Activated CD4-positive, alpha-beta T cell treated with anti-CD3 and anti-CD28 coated beads for 1 hour (primary cell): ENCODE data around the gene GPRASP3.
"Not testable (repeated sequence)": the region's sequence is repeated elsewhere in the genome, so short reads cannot be mapped to it uniquely, and the experiment has no call there.

ENCODE experiments used
- DNase-seq: peaks from one replicate; pipeline ENCODE4 v3.0.0-alpha.2; 2020

GPRASP3 gene, protein sequence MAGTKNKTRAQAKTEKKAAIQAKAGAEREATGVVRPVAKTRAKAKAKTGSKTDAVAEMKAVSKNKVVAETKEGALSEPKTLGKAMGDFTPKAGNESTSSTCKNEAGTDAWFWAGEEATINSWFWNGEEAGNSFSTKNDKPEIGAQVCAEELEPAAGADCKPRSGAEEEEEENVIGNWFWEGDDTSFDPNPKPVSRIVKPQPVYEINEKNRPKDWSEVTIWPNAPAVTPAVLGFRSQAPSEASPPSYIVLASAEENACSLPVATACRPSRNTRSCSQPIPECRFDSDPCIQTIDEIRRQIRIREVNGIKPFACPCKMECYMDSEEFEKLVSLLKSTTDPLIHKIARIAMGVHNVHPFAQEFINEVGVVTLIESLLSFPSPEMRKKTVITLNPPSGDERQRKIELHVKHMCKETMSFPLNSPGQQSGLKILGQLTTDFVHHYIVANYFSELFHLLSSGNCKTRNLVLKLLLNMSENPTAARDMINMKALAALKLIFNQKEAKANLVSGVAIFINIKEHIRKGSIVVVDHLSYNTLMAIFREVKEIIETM

DNA sequence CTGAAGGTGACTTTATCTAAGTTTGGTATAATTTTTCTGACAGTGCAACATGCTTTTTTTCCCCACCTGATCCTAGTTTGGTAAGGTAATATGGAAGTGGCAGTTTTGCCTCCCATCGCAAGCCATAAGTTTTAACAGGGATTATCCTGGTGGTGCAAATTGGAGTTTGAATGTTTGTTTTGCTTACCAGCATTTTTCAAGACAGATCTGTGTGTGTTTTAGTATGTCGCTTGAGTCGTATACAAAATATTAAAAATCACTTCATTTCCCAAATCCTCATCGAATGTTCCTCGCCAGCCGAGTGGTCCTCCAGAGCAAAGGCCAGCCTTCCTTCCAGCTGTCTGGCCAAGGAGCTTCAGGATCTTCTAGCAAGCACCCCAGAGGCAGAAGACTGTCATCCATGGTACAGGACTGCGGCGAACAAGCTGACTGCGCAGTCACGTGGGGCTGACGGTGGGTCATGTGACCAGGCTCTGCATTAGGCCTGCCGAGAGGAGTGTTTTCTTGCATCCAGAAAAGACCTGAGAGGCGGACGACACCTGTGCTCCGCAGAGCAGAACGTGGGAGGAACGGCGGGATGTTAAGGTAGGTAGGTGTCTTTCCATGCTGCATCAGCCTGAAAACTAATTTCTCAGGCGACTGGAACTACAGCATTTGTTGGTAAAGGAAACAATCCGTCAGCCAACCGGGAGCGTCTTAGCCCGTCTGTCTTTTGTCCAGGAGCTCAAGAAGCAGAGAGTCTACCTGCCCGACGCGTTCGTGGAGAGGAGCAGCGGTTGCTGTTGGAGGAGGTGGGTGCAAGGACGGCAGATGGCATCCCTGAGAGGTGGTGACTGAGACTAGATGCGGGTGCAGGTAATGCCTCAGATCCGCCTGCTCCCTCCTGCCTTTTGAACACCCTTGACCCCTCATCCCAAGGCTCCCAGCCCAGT, at the start of gene GPRASP3:
Gene GPRASP3, plus strand, starts transcription at position 507 of the 932 bp plus-strand sequence. CDS start 28,253 bp downstream, outside the sequence.
- peak; percentile 45 for DNase-seq

DNA sequence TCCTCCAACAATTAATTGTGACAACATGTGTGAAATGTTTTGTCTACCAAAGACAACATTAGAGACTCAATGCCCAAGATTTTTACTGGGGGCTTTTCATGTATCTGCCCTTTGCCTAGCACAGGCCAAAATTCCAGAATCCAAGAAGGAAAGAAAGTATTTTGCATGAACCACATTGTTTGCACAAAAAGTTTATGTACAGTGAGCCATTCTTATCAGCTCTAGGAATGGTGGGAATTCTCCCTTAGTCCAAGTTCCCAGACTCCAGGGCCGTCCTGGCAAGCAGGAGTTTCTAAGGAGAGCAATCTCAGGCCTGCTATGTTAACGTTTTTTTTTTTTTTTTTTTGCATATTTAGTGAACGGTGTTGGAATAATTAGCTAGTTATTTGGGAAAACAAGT, 47.7 kb upstream of the GPRASP3 start:
- no peak for DNase-seq

DNA sequence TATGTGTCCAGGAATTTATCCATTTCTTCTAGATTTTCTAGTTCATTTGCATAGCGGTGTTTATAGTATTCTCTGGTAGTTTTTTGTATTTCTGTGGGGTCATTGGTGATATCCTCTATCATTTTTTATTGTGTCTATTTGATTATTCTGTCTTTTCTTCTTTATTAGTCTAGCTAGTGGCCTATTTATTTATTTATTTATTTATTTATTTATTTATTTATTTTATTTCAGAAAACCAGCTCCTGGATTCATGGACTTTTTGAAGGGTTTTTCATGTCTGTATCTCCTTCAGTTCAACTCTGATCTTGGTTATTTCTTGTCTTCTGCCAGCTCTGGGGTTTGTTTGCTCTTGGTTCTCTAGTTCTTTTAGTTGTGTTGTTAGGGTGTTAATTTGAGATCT, 43.1 kb upstream of the GPRASP3 start:
- DNase-seq = not testable (repeated sequence)

DNA sequence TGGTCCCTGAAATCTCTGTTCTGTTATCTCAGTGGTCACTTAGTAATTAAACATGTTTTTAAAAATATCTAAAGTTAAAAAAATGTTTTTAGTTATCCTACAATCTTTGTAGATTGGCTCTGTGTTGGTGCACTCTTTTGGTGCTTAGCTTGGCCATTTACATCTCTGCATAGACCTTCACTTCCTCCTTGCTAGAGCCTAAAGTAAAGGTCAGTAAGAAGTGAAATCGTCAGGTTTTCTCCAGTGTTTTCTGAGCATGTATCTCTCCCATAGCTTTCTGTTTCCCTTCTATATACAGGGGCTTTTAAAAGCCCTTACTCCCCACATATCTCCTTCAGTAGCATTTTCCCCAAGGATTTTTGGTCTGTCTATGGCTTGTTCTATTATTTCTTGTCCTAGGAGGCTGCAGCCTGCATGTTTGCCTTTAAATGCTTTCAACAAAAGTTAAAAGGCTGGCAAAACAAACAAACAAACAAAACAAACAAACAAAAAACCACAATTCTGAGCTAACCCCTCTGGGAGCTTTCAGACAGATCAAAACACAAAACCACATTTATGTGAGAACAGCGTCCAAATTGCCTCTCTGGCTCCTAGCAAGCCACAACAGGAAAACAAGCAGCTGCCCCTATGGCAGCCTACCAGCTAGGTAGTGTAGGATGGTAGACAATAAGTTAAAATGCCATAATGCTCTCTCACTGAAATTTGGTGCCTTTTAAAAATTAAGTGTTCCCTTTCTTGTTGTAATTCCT, 35.6 kb upstream of the GPRASP3 start:
- DNase-seq = no peak

DNA sequence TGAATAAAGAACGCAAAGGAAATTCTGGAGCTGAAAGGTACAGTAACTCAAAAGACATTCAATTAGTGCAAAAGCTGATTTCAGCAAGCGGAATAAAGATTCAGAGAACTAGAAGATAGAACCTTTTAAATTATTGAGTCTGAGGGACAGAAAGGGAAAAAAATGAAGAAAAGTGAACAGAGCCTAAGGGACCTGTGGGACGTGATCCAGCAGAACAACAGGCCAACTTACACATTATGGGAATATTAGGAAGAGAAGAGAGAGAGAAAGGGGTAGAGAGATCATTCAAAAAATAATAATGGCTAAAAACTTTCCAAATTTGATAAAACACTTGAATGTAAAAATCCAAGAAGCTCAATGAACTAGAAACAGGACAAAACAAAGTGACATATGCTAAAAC, 25.8 kb upstream of the GPRASP3 start:
- DNase-seq = no peak

DNA sequence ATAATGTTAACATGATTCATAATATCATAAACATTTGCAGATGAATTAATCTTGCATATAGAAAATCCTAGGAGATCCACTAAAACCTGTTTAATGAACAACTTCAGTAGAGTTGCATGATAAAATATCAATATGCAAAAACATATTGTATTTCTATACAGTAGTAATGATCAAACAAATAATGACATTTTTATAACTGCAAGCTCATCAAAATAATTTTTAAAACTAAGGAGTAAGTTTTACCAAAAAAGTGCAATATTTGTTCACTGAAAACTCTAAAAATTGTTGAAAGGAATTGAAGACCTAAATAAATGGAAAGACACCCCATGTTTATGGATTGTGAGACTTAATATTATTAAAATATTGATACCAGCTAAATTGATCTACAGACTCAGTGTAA, 24.2 kb upstream of the GPRASP3 start:
- no peak for DNase-seq

DNA sequence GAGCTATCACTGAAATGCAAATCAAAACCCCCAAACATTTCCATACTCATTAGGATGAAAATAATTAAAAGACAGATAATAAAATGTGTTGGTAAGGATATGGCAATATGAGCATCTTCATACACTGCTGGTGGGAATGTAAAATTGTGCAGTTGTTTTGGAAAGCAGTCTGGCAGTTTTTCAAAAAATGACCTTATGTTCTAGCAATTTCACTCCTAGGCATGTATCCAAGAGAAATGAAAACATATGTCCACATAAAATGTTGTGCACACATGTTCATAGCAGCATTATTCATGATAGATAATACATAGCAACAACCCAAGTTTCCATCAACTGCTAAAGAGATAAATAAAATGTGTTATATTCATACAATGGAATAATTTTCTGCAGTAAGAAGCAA, 23.0 kb upstream of the GPRASP3 start:
- DNase-seq = no peak

DNA sequence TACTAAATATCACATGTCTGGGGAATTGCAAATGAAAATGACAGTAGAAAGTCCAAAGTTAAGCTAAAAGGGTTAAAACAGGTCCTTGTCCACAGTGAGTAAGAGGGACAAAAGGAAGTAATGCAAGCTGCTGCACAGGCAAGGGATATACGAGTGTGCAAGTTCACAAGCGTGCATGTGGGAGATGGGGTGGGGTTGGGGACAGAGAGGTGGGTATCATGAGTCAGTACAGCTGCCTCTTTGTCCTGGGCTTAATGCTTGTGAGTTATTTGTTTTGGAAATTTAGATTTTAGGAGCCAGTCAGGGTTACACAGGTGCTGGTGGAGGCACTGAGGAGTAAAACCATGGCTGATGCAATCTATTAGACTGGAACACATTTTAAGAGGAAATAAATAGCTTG, 11.6 kb upstream of the GPRASP3 start:
- no peak for DNase-seq

DNA sequence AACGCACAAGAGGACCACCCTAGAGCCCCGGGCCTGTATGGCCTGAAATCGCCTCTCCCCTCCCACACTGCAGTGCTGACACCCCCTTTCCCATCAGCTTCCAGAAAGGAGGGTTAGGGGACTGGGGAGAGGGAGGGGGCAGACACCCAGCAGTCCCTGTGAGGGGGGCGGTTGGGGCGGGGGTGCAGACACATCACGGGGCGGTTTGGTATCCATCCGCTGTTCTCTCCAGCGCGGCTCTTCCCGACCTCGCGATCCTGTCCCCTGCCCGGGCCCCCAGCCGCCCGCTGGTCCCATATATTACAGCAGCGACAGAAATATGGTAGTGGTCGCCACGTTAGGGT, 8.7 kb upstream of the GPRASP3 start:
- no peak for DNase-seq

DNA sequence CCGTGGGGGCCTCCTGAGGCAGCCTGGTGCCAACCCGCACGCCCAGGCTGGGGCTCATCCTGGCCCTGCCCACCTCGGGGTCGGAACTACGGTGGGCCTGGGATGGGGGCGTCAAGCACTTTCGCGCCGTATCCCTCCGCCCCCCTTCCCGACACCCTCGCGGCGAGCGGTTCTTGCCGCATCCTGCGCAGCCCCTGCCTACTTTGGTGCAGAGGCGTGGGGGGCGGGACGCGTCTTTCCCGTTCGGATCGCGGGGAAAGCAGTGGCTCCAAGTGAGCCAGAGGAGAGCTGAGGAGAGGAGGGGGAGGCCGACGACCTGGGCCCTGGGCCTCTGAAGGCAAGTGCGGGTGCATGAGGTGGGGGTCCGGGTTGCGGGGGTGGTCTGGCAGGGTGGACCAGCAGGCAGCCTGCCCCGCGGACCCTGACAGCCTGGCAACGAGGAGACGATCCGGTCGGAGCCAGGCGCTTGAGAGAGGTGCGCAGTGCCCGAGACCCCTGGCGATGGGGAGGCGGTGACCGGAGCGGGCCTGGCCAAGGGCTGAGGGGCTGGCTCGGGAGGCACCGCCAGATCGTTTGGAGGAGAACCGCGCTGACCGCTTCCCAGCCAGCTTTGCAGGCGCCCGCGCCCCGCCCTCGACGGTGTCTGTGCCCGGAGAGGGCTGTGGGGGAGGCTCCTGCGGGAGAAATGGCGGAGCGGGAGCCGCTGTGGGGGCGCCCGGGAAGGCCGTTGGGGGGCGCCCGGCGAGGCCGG, 8.2 kb upstream of the GPRASP3 start, which contains the start of gene GPRASP2:
Gene GPRASP2, plus strand, starts transcription at position 233 of the 751 bp plus-strand sequence. CDS start 2,422 bp downstream, outside the sequence.
- DNase-seq = no peak

DNA sequence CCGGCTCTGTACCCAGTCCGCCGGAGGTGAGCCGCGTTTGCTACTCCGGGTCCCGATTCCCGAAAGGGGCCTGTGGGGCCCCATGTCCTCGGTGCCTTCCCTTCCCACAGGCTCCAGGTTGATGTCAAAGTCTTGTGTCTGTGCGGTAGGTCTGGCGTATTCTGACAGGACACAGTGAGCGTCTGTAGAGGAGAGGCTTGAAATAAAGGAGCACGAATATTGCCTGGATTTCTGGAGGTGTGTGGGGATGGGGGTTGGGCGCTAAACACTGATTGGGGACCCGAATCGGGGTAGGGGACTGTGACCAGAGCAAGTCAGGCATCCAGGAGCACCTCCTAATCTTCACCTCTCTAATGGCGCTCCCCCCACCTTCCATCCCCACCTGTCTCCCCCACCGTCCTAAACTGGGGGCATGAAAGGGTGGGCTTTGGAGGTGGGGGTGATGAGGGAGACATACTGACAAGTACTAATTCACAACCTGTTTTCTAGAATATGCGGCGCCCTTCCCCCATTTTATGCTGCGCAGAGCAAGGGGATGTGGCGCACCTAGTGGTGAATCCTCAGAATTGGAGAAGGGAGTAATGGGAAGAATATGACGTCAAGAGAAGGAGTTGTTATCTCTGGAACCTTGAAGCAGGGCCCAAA, 7.4 kb upstream of the GPRASP3 start:
- DNase-seq = no peak

DNA sequence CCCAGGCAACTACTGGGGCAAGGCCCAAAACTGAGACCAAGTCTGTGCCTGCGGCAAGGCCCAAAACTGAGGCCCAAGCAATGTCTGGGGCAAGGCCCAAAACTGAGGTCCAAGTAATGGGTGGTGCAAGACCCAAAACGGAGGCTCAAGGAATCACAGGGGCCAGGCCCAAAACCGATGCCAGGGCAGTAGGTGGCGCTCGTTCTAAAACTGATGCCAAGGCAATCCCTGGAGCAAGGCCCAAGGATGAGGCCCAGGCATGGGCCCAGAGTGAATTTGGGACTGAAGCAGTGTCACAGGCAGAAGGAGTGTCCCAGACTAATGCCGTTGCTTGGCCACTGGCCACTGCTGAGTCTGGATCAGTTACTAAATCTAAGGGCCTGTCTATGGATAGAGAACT, 5.5 kb upstream of the GPRASP3 start:
- no peak for DNase-seq

DNA sequence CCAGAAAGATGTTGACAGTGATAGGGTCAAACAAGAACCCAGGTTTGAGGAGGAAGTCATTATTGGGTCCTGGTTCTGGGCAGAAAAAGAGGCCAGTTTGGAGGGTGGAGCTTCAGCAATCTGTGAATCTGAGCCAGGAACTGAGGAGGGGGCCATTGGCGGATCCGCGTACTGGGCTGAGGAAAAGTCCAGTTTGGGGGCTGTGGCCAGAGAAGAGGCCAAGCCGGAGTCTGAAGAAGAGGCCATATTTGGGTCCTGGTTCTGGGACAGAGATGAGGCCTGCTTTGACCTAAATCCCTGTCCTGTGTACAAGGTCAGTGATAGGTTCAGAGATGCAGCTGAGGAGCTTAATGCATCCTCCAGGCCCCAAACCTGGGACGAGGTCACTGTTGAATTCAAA, 4.6 kb upstream of the GPRASP3 start:
- DNase-seq = no peak

DNA sequence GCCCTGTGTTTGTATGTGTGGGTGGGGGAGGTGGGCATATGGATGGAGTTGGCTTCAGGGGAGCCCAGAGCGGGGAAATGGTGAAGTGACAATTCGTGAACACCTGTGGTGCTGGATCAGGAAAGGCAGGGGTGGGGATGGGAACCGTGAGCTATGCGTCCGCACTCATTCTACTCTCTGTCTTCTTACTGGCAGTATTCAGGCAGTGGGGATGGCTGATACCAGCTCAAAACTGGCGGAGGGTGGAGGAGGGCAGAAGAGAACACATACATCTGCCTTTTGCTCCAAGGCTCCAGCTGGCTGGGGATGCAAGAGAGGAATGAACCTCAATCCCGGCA, 595 bp downstream of the GPRASP3 start:
- not testable (repeated sequence) for DNase-seq

DNA sequence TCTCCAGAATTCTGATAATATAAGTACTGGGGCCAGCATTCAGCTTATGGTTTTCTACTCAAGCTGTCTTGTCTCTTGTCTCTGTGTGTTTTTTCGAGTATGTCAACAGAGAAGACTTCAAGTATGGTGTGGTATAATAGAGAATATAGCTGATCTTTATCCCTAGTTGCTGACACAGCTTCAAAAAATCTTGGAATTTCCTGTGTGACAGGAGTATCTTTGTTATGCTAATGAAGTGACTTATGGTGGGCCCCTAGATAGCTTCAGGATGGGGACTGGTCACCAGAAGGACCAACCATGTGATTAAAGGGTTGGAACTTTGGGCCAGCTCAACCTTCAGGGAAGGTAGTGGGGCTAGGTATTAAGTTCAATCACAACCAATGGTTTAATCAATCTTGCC, 2.9 kb downstream of the GPRASP3 start:
- DNase-seq = no peak

DNA sequence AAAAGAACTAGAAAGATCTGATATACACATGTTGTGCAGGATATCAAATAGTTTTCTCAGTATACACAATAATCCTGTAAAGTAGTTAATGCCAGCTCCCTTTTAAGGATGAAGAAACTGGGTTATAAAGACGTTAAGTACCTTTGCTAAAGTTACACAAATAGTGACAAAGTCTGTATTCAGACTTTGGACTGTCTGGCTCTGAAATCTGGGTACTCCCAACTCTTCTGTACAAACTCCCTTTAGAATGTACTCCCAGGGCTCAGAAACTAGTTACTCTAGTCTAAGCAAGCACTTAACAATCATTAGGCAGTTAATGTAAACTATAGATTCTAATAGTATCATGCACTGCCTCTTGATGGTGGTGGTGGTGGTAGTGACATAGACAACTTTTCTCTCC, 7.2 kb downstream of the GPRASP3 start:
- DNase-seq = no peak

DNA sequence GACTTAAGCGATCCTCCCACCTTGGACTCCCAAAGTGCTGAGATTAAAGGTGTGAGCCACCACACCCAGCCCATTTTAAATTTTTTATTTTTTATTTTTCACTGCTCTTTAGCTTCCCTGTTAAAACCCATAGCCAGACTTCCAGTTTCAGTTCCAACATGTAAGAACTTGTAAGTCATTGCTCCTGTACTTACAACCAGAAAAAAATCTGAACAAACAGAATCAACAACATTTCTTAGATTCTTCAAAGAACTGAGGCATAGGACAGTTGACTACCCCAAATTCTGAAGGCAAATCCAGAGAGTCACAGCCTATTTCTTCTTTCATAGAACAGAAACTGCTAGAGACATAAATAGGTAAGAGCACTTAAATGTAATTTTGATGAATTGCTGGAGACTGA, 8.1 kb downstream of the GPRASP3 start:
- no peak for DNase-seq

DNA sequence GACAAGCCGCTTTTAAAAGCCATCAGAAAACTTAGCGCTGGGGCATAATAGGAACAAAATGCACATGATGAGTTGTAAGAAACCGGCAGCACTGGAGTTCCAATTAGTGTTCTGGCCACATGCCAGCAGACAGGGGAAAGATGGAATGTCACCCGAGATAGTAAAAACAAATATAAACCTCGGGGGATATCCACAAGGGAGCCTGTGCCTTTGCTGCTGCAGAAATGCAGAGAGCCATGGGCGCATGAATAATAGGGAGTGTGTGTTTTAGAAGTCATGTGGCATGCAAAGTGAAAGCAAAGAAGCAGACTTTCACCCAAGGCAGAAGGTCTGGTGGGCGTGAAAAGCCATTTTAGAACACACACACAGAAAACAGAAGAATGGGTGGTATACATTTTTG, 19.1 kb downstream of the GPRASP3 start:
- DNase-seq = no peak

DNA sequence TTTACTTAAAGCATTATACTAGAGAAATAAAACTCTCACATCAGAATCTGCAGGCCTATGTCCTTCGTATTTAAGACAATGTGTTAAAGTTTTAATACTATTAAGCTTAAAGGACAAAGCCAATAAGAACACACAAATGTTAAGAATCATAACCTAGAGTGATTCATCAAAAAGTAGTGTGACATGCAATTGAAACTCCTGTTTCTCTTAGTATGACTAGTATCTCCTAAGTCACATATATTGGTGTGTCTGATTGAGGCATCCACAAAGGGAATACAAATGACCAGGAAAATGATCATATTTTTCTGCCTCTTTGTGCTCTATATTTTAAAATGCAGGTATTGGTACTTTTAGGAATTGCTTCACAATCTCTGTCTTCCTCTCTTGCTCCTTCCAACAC, 23.8 kb downstream of the GPRASP3 start:
- DNase-seq = no peak

DNA sequence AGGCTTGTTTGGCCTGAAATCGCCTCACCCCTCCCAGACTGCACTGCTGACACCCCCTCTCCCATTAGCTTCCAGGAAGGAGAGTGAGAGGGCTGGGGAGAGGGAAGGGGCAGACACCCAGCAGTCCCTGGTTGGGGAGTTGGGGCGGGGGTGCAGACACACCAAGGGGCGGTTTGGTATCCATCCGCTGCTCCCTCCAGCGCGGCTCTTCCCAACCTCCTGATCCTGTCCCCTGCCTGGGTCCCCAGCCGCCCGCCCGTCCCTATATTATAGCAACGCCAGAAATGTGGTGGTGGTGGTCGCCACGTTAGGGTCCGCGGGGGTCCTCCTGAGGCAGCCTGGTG, 24.9 kb downstream of the GPRASP3 start:
- no peak for DNase-seq

DNA sequence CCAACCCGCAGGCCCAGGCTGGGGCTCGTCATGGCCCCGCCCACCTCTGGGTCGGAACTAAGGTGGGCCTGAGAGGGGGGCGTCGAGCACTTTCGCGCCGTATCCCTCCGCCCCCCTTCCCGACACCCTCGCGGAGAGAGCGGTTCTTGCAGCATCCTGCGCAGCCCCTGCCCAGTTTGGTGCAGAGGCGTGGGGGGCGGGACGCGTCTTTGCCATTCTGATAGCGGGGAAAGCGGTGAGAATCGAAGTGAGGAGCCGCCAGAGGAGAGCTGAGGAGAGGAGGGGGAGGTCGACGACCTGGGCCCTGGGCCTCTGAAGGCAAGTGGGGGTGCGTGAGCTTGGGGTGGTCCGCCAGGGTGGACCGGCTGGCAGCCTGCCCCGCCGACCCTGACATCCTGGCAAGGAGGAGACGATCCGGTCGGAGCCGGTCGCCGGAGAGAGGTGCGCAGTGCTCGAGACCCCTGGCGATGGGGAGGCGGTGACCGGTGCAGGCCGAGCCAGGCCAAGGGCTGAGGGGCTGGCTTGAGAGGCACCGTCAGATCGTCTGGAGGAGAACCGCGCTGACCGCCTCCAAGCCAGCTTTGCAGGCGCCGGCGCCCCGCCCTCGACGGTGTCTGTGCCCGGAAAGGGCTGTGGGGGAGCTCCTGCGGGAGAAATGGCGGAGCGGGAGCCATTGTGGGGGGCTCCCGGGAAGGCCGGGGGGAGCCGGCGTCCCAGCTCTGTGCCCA, 25.5 kb downstream of the GPRASP3 start:
- DNase-seq = peak; percentile 7
